GM18508 (cell line): Measurements from ENCODE around the gene VAV2.
"Not testable (repeated sequence)": the region's sequence is repeated elsewhere in the genome, so short reads cannot be mapped to it uniquely, and the experiment has no call there.

Source experiments
- ATAC-seq: cut with Tn5 transposase; IDR thresholded peaks from one replicate; pipeline ENCODE4 v1.9.1; 2021; ENCODE audit warnings: moderate number of reproducible peaks; ENCODE audit not compliant: insufficient read depth, unreplicated experiment

Gene VAV2

GRCh38 chr9:133761641-133762248, 230.4 kb downstream of the VAV2 start:
- no peak for ATAC-seq

GRCh38 chr9:133760713-133761290, 231.3 kb downstream of the VAV2 start:
- no peak for ATAC-seq

- ATAC-seq = no peak
Measured at GRCh38 chr9:133759946-133760345, 232.2 kb downstream of the VAV2 start.

- ATAC-seq = no peak
Measured at GRCh38 chr9:133759146-133759900, 232.8 kb downstream of the VAV2 start.

GRCh38 chr9:133758228-133758627, 233.9 kb downstream of the VAV2 start:
- no peak for ATAC-seq

GRCh38 chr9:133754688-133755227, 237.4 kb downstream of the VAV2 start:
- ATAC-seq = no peak

GRCh38 chr9:133754187-133754586, 237.9 kb downstream of the VAV2 start:
- no peak for ATAC-seq

- no peak for ATAC-seq
Measured at GRCh38 chr9:133752739-133753446, 239.2 kb downstream of the VAV2 start.

- ATAC-seq = no peak
Measured at GRCh38 chr9:133750982-133751649, 241.0 kb downstream of the VAV2 start.

GRCh38 chr9:133747309-133747708, 244.8 kb downstream of the VAV2 start:
- ATAC-seq = no peak

GRCh38 chr9:133744528-133744927, 247.6 kb downstream of the VAV2 start:
- not testable (repeated sequence) for ATAC-seq

- no peak for ATAC-seq
Measured at GRCh38 chr9:133742849-133743444, 249.2 kb downstream of the VAV2 start.

- no peak for ATAC-seq
Measured at GRCh38 chr9:133742251-133742650, 249.9 kb downstream of the VAV2 start.

- no peak for ATAC-seq
Measured at GRCh38 chr9:133741716-133742115, 250.4 kb downstream of the VAV2 start.

- no peak for ATAC-seq
Measured at GRCh38 chr9:133740911-133741310, 251.2 kb downstream of the VAV2 start.

GRCh38 chr9:133739408-133740280, 252.5 kb downstream of the VAV2 start:
- ATAC-seq = no peak

GRCh38 chr9:133738640-133739225, 253.4 kb downstream of the VAV2 start:
- ATAC-seq = no peak

- no peak for ATAC-seq
Measured at GRCh38 chr9:133737774-133738639, 254.1 kb downstream of the VAV2 start, which contains the start of gene SARDH. SARDH (minus strand) TSS chr9:133738352; CDS start chr9:133734173, 4,179 bp downstream.
